ENCODE measurements around the gene SLC26A9.

Gene SLC26A9

GRCh38 chr1:205943245-205943644 is at the start of gene SLC26A9:
Gene SLC26A9 (minus strand): TSS chr1:205943456. CDS start chr1:205935820, 7,636 bp downstream.
- DNase-seq: no peak

GRCh38 chr1:205992218-205992882 is 49.1 kb upstream of the SLC26A9 start:
- no peak for DNase-seq

GRCh38 chr1:205991237-205991636 is 48.0 kb upstream of the SLC26A9 start:
- DNase-seq: no peak

GRCh38 chr1:205990226-205990625 is 47.0 kb upstream of the SLC26A9 start:
- no peak for DNase-seq

- DNase-seq: no peak
These were observed 46.5 kb upstream of the SLC26A9 start for GRCh38 chr1:205989786-205990185.

- no peak for DNase-seq
These were observed 45.3 kb upstream of the SLC26A9 start for GRCh38 chr1:205988585-205988995.

GRCh38 chr1:205986861-205987260 is 43.6 kb upstream of the SLC26A9 start:
- no peak for DNase-seq

- DNase-seq: no peak
These were observed 43.0 kb upstream of the SLC26A9 start for GRCh38 chr1:205986292-205986691.

- DNase-seq: no peak
These were observed 42.2 kb upstream of the SLC26A9 start for GRCh38 chr1:205985330-205986005.

- peak; percentile 76 for DNase-seq
These were observed 40.9 kb upstream of the SLC26A9 start for GRCh38 chr1:205983925-205984725.

- no peak for DNase-seq
These were observed 38.0 kb upstream of the SLC26A9 start for GRCh38 chr1:205981257-205981656.

GRCh38 chr1:205980237-205980870 is 37.1 kb upstream of the SLC26A9 start:
- no peak for DNase-seq

- no peak for DNase-seq
These were observed 36.0 kb upstream of the SLC26A9 start for GRCh38 chr1:205979301-205979700.

- DNase-seq: no peak
These were observed 35.4 kb upstream of the SLC26A9 start for GRCh38 chr1:205978676-205979075.

GRCh38 chr1:205977402-205978014 is 34.3 kb upstream of the SLC26A9 start:
- peak; percentile 85 for DNase-seq

GRCh38 chr1:205976708-205977401 is 33.6 kb upstream of the SLC26A9 start:
- no peak for DNase-seq

- DNase-seq: no peak
These were observed 32.8 kb upstream of the SLC26A9 start for GRCh38 chr1:205976036-205976435.

- no peak for DNase-seq
These were observed 32.2 kb upstream of the SLC26A9 start for GRCh38 chr1:205975387-205975998.

GRCh38 chr1:205974712-205975111 is 31.5 kb upstream of the SLC26A9 start:
- DNase-seq: no peak

GRCh38 chr1:205973377-205974232 is 30.3 kb upstream of the SLC26A9 start:
- DNase-seq: no peak

All from retina (tissue), 1 donor.